OCI-LY7 (cell line): Measurements from ENCODE around the gene ITPKB.

Source experiments
- EZH2phosphoT487 ChIP-seq: fragments of 200-600 bp; sonication (generic); IDR thresholded peaks from 2 replicates; pipeline ENCODE4 v1.6.1; 2018; ENCODE audit warnings: low read depth, borderline replicate concordance, mild to moderate bottlenecking, mixed run types, antibody characterized with exemption, low read length, moderate library complexity, mixed read lengths
- TF ChIP-seq, protein P1 (sequence below): fragments of 200-600 bp; sonication (generic); conservative IDR thresholded peaks from 2 replicates; pipeline ENCODE4 v1.5.1; 2014; ENCODE audit warnings: mild to moderate bottlenecking, antibody characterized with exemption, low read length, moderate library complexity, mixed read lengths

DNA sequence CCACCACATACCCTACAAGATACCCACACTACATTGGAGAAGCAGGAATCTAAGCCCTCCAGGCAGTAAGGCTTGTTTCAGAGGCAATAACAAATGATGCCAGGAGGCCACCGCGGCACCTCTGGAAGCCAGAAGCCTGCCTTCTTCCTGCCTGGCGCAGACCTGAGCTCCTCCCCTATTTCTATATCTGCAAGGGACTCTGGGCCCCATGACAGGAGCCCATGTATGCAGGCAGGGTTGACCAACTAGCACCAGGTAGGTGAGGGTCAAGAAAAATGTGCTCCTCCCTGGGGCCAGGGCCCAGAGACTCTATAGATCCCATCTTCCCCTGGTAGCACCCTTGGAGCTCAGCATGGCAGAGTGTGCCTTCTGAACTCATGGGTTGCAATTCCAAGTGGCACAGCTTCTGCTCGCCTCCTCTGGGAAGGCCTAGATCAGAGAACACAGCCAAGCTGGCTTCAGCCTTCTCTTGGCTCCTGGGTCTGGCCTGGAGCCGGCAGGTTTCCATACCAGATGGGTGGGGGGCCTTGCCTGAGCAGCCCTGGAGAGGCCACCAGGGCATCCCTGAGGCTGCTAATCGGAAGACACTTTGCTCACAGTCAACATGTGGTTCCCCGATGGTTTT is 105.4 kb downstream of the ITPKB start:
- TF ChIP-seq, protein P1, sequence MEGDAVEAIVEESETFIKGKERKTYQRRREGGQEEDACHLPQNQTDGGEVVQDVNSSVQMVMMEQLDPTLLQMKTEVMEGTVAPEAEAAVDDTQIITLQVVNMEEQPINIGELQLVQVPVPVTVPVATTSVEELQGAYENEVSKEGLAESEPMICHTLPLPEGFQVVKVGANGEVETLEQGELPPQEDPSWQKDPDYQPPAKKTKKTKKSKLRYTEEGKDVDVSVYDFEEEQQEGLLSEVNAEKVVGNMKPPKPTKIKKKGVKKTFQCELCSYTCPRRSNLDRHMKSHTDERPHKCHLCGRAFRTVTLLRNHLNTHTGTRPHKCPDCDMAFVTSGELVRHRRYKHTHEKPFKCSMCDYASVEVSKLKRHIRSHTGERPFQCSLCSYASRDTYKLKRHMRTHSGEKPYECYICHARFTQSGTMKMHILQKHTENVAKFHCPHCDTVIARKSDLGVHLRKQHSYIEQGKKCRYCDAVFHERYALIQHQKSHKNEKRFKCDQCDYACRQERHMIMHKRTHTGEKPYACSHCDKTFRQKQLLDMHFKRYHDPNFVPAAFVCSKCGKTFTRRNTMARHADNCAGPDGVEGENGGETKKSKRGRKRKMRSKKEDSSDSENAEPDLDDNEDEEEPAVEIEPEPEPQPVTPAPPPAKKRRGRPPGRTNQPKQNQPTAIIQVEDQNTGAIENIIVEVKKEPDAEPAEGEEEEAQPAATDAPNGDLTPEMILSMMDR: no peak
- TF ChIP-seq EZH2phosphoT487: no peak
